ENCODE results near the gene CATSPER4.

Gene CATSPER4

DNA sequence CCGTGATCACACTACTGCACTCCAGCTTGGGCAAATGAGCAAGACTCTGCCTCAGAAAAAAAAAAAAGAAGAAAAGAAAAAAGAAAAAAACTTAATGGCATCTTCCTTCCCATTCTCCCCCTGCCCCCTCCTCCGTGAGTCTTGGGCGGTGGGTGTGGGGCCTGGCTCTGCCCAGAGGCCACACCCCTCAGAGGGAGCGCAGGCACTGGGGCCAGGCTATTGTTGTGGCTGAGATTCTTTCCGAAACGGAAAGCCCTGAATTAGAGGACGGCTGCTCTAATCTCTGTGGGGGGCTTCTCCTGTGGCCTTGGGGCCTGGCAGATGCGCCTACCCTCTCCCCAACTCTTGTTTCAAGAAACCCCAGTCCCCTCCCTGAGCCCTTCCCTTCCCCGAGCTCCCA lies 35.7 kb upstream of the CATSPER4 start:
- Histone ChIP-seq H3K79me2 (ENCODE audit: insufficient read depth, low read length) (peaks cover 9% of the 10 kb centered on the region), H3F3A (ENCODE audit: low read depth) (no peaks in the 10 kb centered on the region), H3K9ac (ENCODE audit: low read depth, low read length, poor library complexity, severe bottlenecking) (no peak overlapping the region), H3K27me3 (ENCODE audit: insufficient read depth, low read length, poor library complexity, severe bottlenecking) (no peaks in the 10 kb centered on the region), H4K20me1 (ENCODE audit: insufficient read depth, low read length, poor library complexity, severe bottlenecking) (no peaks in the 10 kb centered on the region), H3K4me3 (ENCODE audit: low read length, poor library complexity, severe bottlenecking) (no peak overlapping the region), H3K4me1 (ENCODE audit: insufficient read depth, low read length, poor library complexity, severe bottlenecking) (peaks cover 44% of the 10 kb centered on the region), H3K9me2 (replicated peaks; ENCODE audit: low read depth, low read length) (no peaks in the 10 kb centered on the region), H3K4me2 (ENCODE audit: low read depth, low read length, poor library complexity, severe bottlenecking) (no peak overlapping the region), H2AFZ (ENCODE audit: low read length) (no peak overlapping the region), H3K36me3 (ENCODE audit: insufficient read depth, low read length) (no peaks in the 10 kb centered on the region), H3K9me3 (ENCODE audit: insufficient read depth, low read depth, low read length) (no peaks in the 10 kb centered on the region)
- TF ChIP-seq EZH2phosphoT487 (IDR thresholded peaks at IDR 0.05; ENCODE audit: borderline replicate concordance) = no peak
- TF ChIP-seq, protein P1, sequence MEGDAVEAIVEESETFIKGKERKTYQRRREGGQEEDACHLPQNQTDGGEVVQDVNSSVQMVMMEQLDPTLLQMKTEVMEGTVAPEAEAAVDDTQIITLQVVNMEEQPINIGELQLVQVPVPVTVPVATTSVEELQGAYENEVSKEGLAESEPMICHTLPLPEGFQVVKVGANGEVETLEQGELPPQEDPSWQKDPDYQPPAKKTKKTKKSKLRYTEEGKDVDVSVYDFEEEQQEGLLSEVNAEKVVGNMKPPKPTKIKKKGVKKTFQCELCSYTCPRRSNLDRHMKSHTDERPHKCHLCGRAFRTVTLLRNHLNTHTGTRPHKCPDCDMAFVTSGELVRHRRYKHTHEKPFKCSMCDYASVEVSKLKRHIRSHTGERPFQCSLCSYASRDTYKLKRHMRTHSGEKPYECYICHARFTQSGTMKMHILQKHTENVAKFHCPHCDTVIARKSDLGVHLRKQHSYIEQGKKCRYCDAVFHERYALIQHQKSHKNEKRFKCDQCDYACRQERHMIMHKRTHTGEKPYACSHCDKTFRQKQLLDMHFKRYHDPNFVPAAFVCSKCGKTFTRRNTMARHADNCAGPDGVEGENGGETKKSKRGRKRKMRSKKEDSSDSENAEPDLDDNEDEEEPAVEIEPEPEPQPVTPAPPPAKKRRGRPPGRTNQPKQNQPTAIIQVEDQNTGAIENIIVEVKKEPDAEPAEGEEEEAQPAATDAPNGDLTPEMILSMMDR (conservative IDR thresholded peaks at IDR 0.05; ENCODE audit: low read length) = no peak

- Histone ChIP-seq H3K4me1 (ENCODE audit: insufficient read depth, low read length, poor library complexity, severe bottlenecking) (peaks cover 52% of the 10 kb centered on the region), H3K9me3 (ENCODE audit: insufficient read depth, low read depth, low read length) (no peaks in the 10 kb centered on the region), H3K4me2 (ENCODE audit: low read depth, low read length, poor library complexity, severe bottlenecking) (peak overlapping the region; percentile 69), H3K9ac (ENCODE audit: low read depth, low read length, poor library complexity, severe bottlenecking) (peak overlapping the region; percentile 52), H3K36me3 (ENCODE audit: insufficient read depth, low read length) (no peaks in the 10 kb centered on the region), H4K20me1 (ENCODE audit: insufficient read depth, low read length, poor library complexity, severe bottlenecking) (no peaks in the 10 kb centered on the region), H3K4me3 (ENCODE audit: low read length, poor library complexity, severe bottlenecking) (peak overlapping the region; percentile 60), H3K9me2 (replicated peaks; ENCODE audit: low read depth, low read length) (no peaks in the 10 kb centered on the region), H3K27me3 (ENCODE audit: insufficient read depth, low read length, poor library complexity, severe bottlenecking) (no peaks in the 10 kb centered on the region), H2AFZ (ENCODE audit: low read length) (no peak overlapping the region), H3F3A (ENCODE audit: low read depth) (no peaks in the 10 kb centered on the region), H3K79me2 (ENCODE audit: insufficient read depth, low read length) (peaks cover 17% of the 10 kb centered on the region)
- TF ChIP-seq, protein P1 (conservative IDR thresholded peaks at IDR 0.05; ENCODE audit: low read length) = no peak
- no peak for TF ChIP-seq EZH2phosphoT487 (IDR thresholded peaks at IDR 0.05; ENCODE audit: borderline replicate concordance)
These were observed 34.8 kb upstream of the CATSPER4 start for GRCh38 chr1:26155370-26156284.

- no peak for TF ChIP-seq EZH2phosphoT487 (IDR thresholded peaks at IDR 0.05; ENCODE audit: borderline replicate concordance)
- TF ChIP-seq, protein P1 (conservative IDR thresholded peaks at IDR 0.05; ENCODE audit: low read length) = no peak
- peaks cover 60% of the 10 kb centered on the region for H3K4me1 ChIP-seq (ENCODE audit: insufficient read depth, low read length, poor library complexity, severe bottlenecking)
- H3K4me2 ChIP-seq (ENCODE audit: low read depth, low read length, poor library complexity, severe bottlenecking) = peak overlapping the region; percentile 69
- H3K9me3 ChIP-seq (ENCODE audit: insufficient read depth, low read depth, low read length) = no peaks in the 10 kb centered on the region
- H3K27me3 ChIP-seq (ENCODE audit: insufficient read depth, low read length, poor library complexity, severe bottlenecking) = no peaks in the 10 kb centered on the region
- peak overlapping the region; percentile 60 for H3K4me3 ChIP-seq (ENCODE audit: low read length, poor library complexity, severe bottlenecking)
- no peaks in the 10 kb centered on the region for H3K36me3 ChIP-seq (ENCODE audit: insufficient read depth, low read length)
- no peaks in the 10 kb centered on the region for H3K9me2 ChIP-seq (replicated peaks; ENCODE audit: low read depth, low read length)
- H3K79me2 ChIP-seq (ENCODE audit: insufficient read depth, low read length) = peaks cover 26% of the 10 kb centered on the region
- no peaks in the 10 kb centered on the region for H4K20me1 ChIP-seq (ENCODE audit: insufficient read depth, low read length, poor library complexity, severe bottlenecking)
- H3F3A ChIP-seq (ENCODE audit: low read depth) = no peaks in the 10 kb centered on the region
- H2AFZ ChIP-seq (ENCODE audit: low read length) = peak overlapping the region; percentile 41
- H3K9ac ChIP-seq (ENCODE audit: low read depth, low read length, poor library complexity, severe bottlenecking) = peak overlapping the region; percentile 52
These were observed 33.9 kb upstream of the CATSPER4 start for GRCh38 chr1:26156285-26157038.

All from Loucy (cell line).